Vagina (tissue), 2 donors: ENCODE measurements around the gene NUCB2. TPM values are rescaled to one million over a fixed set of nuclear protein-coding genes. Genes with fewer than 3 reads are reported as not detected.

ENCODE experiments used
- DNase-seq, 2 donors: peaks; one replicate each; pipeline ENCODE4 v3.0.0-alpha.2; 2017; ENCODE audit errors: extremely low spot score in 2 of 2
- H3K27ac ChIP-seq: fragments of 200-600 bp; sonication (generic); one replicate; pipeline ENCODE4 v1.5.1; 2019
- H3K27me3 ChIP-seq: fragments of 200-600 bp; sonication (generic); one replicate; pipeline ENCODE4 v1.5.1; 2019
- H3K36me3 ChIP-seq, 2 donors: fragments of 200-600 bp; sonication (generic); one replicate each; pipeline ENCODE4 v1.5.1; 2017 to 2019
- H3K4me1 ChIP-seq: fragments of 200-600 bp; sonication (generic); one replicate; pipeline ENCODE4 v1.5.1; 2019
- H3K4me3 ChIP-seq, 2 donors: fragments of 200-600 bp; sonication (generic); 1 replicate in 1 of 2; 2 replicates in 1 of 2; pipeline ENCODE4 v1.5.1; 2016 to 2019
- H3K9me3 ChIP-seq: fragments of 200-600 bp; sonication (generic); one replicate; pipeline ENCODE4 v1.5.1; 2019
- POLR2A ChIP-seq, 2 donors: fragments of 450-650 bp; IDR thresholded peaks; one replicate each; pipeline ENCODE4 v1.6.1; 2017; ENCODE audit warnings: antibody characterized with exemption in 2 of 2, mild to moderate bottlenecking in 2 of 2, moderate library complexity in 2 of 2
- POLR2AphosphoS5 ChIP-seq, 2 donors: sonication (generic); formaldehyde crosslinking; IDR thresholded peaks; one replicate each; pipeline ENCODE4 v1.9.0; 2017; ENCODE audit warnings: antibody characterized with exemption in 2 of 2, mild to moderate bottlenecking in 2 of 2, low read depth in 1 of 2; ENCODE audit not compliant: insufficient read depth in 1 of 2
- intact Hi-C: fragments of 100-400 bp; cut with DNase I; formaldehyde crosslinking; loops from one replicate; pipeline ENCODE4 v1.15.1; 2023
- total RNA-seq: library from RNA; depleted of rRNA; stranded (reverse); fragments of >200 nt; gene quantifications from one replicate; pipeline ENCODE4 v1.2.3, GENCODE V29; 2016
- TF ChIP-seq, protein P1 (sequence below), 3 experiments: fragments of 450-650 bp in 2 of 3; fragments of 200-600 bp in 1 of 3; sonication (generic) in 1 of 3; IDR thresholded peaks; one replicate each; pipeline ENCODE4 v1.5.1; 2017 to 2019; ENCODE audit warnings: antibody characterized with exemption in 3 of 3, mild to moderate bottlenecking in 2 of 3, moderate library complexity in 2 of 3

Gene NUCB2
- total RNA-seq, 1 donor from 2014 or later = 41.0 TPM

DNA sequence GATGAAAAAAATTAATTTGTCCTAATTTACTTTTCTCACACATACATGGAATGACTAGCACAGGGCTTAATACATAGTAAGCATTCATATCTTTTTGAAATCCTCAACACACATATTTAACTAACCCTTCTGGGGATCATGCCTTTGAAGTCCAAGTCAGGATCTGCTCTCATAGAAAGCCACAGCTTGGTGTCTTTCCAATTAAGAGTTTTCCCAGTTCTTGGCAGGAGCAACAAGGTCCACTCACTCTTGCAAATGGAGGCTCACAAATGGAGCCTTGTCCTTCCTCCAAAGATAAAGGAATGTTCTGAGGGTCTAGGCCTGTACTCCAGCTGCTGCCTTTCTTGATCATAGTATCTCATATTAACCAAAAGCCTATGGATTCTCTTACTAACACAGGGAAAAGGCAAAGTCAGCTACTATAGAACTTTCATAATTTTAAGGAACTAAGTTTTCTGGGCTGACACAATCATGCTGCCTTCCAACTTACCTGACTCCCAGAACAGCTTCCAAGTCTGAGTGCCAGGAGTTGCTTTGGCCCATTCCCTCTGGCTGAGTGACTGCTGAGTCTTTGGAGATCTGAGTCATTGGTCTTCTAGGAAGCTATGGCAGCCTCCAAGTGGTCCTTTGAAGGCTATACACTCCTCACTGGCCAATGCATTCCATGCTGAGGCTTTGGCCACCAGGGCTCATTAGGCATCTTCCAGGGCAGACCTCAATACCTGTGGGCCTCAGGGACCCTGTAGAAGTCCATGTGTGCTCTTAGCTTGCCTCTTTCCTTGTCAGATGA is 25.8 kb upstream of the NUCB2 start:
- DNase-seq = no peak
- H3K27ac ChIP-seq = no peak overlapping the region
- H3K27me3 ChIP-seq = no peaks in the 10 kb centered on the region
- no peaks in the 10 kb centered on the region for H3K9me3 ChIP-seq
- no peaks in the 10 kb centered on the region for H3K36me3 ChIP-seq
- intact Hi-C loops = no loop called here
- TF ChIP-seq POLR2A (IDR thresholded peaks at IDR 0.05) (no peak), POLR2AphosphoS5 (IDR thresholded peaks at IDR 0.05; ENCODE audit: insufficient read depth in 1 of 2, low read depth in 1 of 2) (no peak)
- TF ChIP-seq, protein P1, sequence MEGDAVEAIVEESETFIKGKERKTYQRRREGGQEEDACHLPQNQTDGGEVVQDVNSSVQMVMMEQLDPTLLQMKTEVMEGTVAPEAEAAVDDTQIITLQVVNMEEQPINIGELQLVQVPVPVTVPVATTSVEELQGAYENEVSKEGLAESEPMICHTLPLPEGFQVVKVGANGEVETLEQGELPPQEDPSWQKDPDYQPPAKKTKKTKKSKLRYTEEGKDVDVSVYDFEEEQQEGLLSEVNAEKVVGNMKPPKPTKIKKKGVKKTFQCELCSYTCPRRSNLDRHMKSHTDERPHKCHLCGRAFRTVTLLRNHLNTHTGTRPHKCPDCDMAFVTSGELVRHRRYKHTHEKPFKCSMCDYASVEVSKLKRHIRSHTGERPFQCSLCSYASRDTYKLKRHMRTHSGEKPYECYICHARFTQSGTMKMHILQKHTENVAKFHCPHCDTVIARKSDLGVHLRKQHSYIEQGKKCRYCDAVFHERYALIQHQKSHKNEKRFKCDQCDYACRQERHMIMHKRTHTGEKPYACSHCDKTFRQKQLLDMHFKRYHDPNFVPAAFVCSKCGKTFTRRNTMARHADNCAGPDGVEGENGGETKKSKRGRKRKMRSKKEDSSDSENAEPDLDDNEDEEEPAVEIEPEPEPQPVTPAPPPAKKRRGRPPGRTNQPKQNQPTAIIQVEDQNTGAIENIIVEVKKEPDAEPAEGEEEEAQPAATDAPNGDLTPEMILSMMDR (IDR thresholded peaks at IDR 0.05) = no peak
- H3K4me1 ChIP-seq = no peaks in the 10 kb centered on the region
- no peak overlapping the region for H3K4me3 ChIP-seq

DNA sequence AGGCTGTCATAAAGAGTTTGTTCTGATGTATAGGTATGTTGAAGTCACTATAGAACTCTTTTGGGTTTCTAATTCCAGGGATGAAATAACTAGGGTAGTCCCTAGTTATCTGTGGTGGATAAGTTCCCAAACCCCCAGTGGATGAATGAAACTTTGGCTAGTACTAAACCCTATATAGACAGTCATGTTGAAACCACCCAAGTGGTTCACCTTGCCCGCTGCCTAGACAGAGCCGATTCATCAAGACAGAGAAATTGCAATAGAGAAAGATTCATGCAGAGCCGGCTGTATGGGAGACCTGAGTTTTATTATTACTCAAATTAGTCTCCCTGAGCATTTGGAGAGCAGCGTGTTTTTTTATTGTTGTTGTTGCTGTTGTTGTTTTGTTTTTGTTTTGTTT is 23.8 kb upstream of the NUCB2 start:
- no peak for DNase-seq
- no peaks in the 10 kb centered on the region for H3K27me3 ChIP-seq
- TF ChIP-seq POLR2A (IDR thresholded peaks at IDR 0.05) = no peak
- no peak for TF ChIP-seq POLR2AphosphoS5 (IDR thresholded peaks at IDR 0.05; ENCODE audit: insufficient read depth in 1 of 2, low read depth in 1 of 2)
- TF ChIP-seq, protein P1 (IDR thresholded peaks at IDR 0.05) = no peak
- no peaks in the 10 kb centered on the region for H3K4me1 ChIP-seq
- H3K27ac ChIP-seq = no peak overlapping the region
- no peaks in the 10 kb centered on the region for H3K9me3 ChIP-seq
- intact Hi-C loops = no loop called here
- no peak overlapping the region for H3K4me3 ChIP-seq
- no peaks in the 10 kb centered on the region for H3K36me3 ChIP-seq

DNA sequence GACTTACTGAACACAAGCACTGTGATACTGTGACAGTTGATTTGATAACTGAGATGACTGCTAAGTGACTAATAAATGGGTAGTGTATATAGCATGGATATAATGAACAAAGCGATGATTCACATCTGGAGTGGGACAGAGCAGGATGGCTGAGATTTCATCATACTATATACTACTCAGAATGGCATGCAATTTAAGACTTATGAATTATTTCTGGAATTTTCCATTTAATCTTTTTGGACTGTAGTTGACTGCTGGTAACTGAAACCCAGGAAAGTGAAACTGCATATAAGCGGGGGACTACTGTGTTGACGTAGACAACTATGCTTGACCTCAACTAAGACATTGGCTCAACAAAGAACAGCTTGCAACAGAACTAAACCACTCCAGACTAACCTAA is 20.0 kb upstream of the NUCB2 start:
- no peak overlapping the region for H3K27ac ChIP-seq
- no peak overlapping the region for H3K4me3 ChIP-seq
- no peaks in the 10 kb centered on the region for H3K36me3 ChIP-seq
- no peak for DNase-seq
- intact Hi-C loops = no loop called here
- peak in 1 of 2 donors; percentile 43 for TF ChIP-seq POLR2AphosphoS5 (IDR thresholded peaks at IDR 0.05; ENCODE audit: insufficient read depth in 1 of 2, low read depth in 1 of 2)
- no peak for TF ChIP-seq POLR2A (IDR thresholded peaks at IDR 0.05)
- no peaks in the 10 kb centered on the region for H3K27me3 ChIP-seq
- no peaks in the 10 kb centered on the region for H3K4me1 ChIP-seq
- no peaks in the 10 kb centered on the region for H3K9me3 ChIP-seq

DNA sequence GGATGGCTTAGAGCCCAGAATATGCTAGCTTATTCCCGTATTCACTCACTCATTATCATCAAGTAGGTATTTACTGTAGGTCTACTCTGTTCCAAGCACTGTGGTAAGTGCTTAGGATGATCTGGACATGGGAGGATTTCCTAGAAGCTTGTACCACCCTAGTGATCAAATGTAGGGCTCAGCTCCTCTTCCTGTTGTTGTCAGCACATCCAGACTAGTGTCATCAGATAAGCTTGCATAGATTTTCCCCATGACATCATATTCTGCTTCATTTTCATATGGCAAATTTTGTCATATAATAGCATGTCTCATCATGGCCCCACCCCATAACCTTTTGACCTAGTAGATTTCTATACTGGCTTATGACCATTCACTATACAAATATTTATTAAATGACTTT is 19.3 kb upstream of the NUCB2 start:
- no peak overlapping the region for H3K4me3 ChIP-seq
- DNase-seq = no peak
- no peak for TF ChIP-seq POLR2A (IDR thresholded peaks at IDR 0.05)
- TF ChIP-seq, protein P1 (IDR thresholded peaks at IDR 0.05) = no peak
- no peak for TF ChIP-seq POLR2AphosphoS5 (IDR thresholded peaks at IDR 0.05; ENCODE audit: insufficient read depth in 1 of 2, low read depth in 1 of 2)
- no peaks in the 10 kb centered on the region for H3K4me1 ChIP-seq
- intact Hi-C loops = no loop called here
- H3K9me3 ChIP-seq = no peaks in the 10 kb centered on the region
- no peak overlapping the region for H3K27ac ChIP-seq
- no peaks in the 10 kb centered on the region for H3K36me3 ChIP-seq
- no peaks in the 10 kb centered on the region for H3K27me3 ChIP-seq

DNA sequence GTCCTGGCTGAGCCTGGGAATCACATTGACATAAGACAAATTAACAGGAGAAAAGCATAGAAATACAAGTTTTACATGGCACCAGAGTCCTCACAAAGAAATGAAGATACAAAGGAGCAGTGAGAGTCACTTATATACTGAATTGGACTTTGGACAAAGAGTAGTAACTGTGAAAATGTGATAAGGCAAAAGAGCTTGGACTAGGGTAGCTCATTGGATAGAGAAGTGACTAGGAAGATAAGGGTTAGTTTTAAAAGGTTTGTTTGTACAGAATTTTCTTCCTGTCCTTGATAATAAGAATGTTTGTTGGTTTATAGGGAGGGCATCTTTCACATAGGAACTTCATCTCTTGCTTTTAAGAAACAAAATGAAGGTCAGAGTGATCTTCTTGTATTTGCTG is 17.9 kb upstream of the NUCB2 start:
- no peak overlapping the region for H3K27ac ChIP-seq

More for the DNA sequence above, 17.9 kb upstream of the NUCB2 start:
- no peak overlapping the region for H3K4me3 ChIP-seq
- no peaks in the 10 kb centered on the region for H3K36me3 ChIP-seq
- no peaks in the 10 kb centered on the region for H3K27me3 ChIP-seq
- no peaks in the 10 kb centered on the region for H3K4me1 ChIP-seq
- no peak for DNase-seq
- no peaks in the 10 kb centered on the region for H3K9me3 ChIP-seq
- TF ChIP-seq POLR2AphosphoS5 (IDR thresholded peaks at IDR 0.05; ENCODE audit: insufficient read depth in 1 of 2, low read depth in 1 of 2) (no peak), POLR2A (IDR thresholded peaks at IDR 0.05) (no peak)
- TF ChIP-seq, protein P1 (IDR thresholded peaks at IDR 0.05) = no peak
- intact Hi-C loops = no loop called here
